PC-3 (cell line): Measurements from ENCODE around the gene SMAD7. TPM values are rescaled to one million over a fixed set of nuclear protein-coding genes. Genes with fewer than 3 reads are reported as not detected.

ENCODE experiments used
- ATAC-seq: fragments of 200-7000 bp; cut with Tn5 transposase; 2 replicates; pipeline ENCODE4 v1.9.1; 2020; ENCODE audit warnings: mild to moderate bottlenecking, moderate library complexity
- BruUV-seq: library from RNA; stranded (reverse); fragments of 400-500 nt; replicated peaks from 2 replicates; lab custom pipeline; 2021; lab: Mats Ljungman, UMichigan
- CTCF ChIA-PET: fragments of 300-600 bp; sonication (Branson Sonifier 250); formaldehyde crosslinking; loops from one replicate; lab custom pipeline; 2022; ENCODE audit warnings: antibody characterized with exemption; lab: Charles Lee
- POLR2A ChIA-PET: fragments of 300-600 bp; sonication (Branson Sonifier 250); formaldehyde crosslinking; loops from one replicate; lab custom pipeline; 2022; ENCODE audit warnings: antibody characterized with exemption; ENCODE audit not compliant: unreplicated experiment; lab: Charles Lee
- DNase-seq: peaks from one replicate; pipeline ENCODE4 v3.0.0-alpha.2; 2015
- H2AFZ ChIP-seq: fragments of 300-600 bp; sonication (generic); 2 replicates; pipeline ENCODE4 v1.6.0; 2016; ENCODE audit warnings: antibody characterized with exemption, low read length
- H3F3A ChIP-seq: fragments of 300-600 bp; sonication (generic); one replicate; pipeline ENCODE4 v1.6.0; 2017; ENCODE audit warnings: antibody characterized with exemption, low read length, control low read depth, mild to moderate bottlenecking; ENCODE audit not compliant: unreplicated experiment
- H3K27ac ChIP-seq: fragments of 300-600 bp; sonication (generic); 2 replicates; pipeline ENCODE4 v1.5.1; 2016; ENCODE audit warnings: mild to moderate bottlenecking, low read length
- H3K27me3 ChIP-seq: fragments of 300-600 bp; sonication (generic); 2 replicates; pipeline ENCODE4 v1.6.1; 2016; ENCODE audit warnings: low read length, mixed read lengths
- H3K36me3 ChIP-seq: fragments of 300-600 bp; sonication (generic); 2 replicates; pipeline ENCODE4 v1.6.1; 2016; ENCODE audit warnings: low read depth, mixed run types, low read length, mixed read lengths
- H3K4me1 ChIP-seq: fragments of 300-600 bp; sonication (generic); 2 replicates; pipeline ENCODE4 v1.5.1; 2016; ENCODE audit warnings: low read length; ENCODE audit not compliant: insufficient read depth
- H3K4me2 ChIP-seq: fragments of 300-600 bp; sonication (generic); 2 replicates; pipeline ENCODE4 v1.6.0; 2016; ENCODE audit warnings: low read length
- H3K4me3 ChIP-seq: fragments of 300-600 bp; sonication (generic); 2 replicates; pipeline ENCODE4 v1.5.1; 2016; ENCODE audit warnings: mild to moderate bottlenecking, low read length, mixed read lengths
- H3K79me2 ChIP-seq: fragments of 300-600 bp; sonication (generic); 2 replicates; pipeline ENCODE4 v1.6.1; 2017; ENCODE audit warnings: low read length, mixed read lengths
- H3K9ac ChIP-seq: fragments of 300-600 bp; sonication (generic); 2 replicates; pipeline ENCODE4 v1.6.0; 2016; ENCODE audit warnings: mild to moderate bottlenecking, low read length
- H3K9me2 ChIP-seq: fragments of 300-600 bp; sonication (generic); replicated peaks from 2 replicates; pipeline ENCODE4 v1.6.1; 2016; ENCODE audit warnings: mixed run types, low read length, mixed read lengths
- H3K9me3 ChIP-seq: fragments of 300-600 bp; sonication (generic); 2 replicates; pipeline ENCODE4 v1.6.1; 2016; ENCODE audit warnings: low read length, mixed read lengths
- H4K20me1 ChIP-seq: fragments of 300-600 bp; sonication (generic); 2 replicates; pipeline ENCODE4 v1.6.1; 2016; ENCODE audit warnings: low read length, mixed read lengths
- CTCF ChIP-seq: fragments of 300-600 bp; sonication (generic); conservative IDR thresholded peaks from 2 replicates; pipeline ENCODE4 v1.5.1; 2017; ENCODE audit warnings: antibody characterized with exemption, low read depth, mild to moderate bottlenecking, low read length
- EZH2 ChIP-seq: fragments of 300-600 bp; sonication (generic); IDR thresholded peaks from one replicate; pipeline ENCODE4 v1.6.1; 2017; ENCODE audit warnings: antibody characterized with exemption, mild to moderate bottlenecking, low read length; ENCODE audit not compliant: unreplicated experiment
- EZH2phosphoT487 ChIP-seq: fragments of 300-600 bp; sonication (generic); IDR thresholded peaks from 2 replicates; pipeline ENCODE4 v1.6.1; 2018; ENCODE audit warnings: mild to moderate bottlenecking, antibody characterized with exemption, low read length, borderline replicate concordance
- intact Hi-C: fragments of 100-400 bp; cut with micrococcal nuclease; formaldehyde crosslinking; loops from 2 replicates; pipeline ENCODE4 v1.9.0; 2023
- total RNA-seq: library from RNA; depleted of rRNA; stranded (reverse); fragments of >200 nt; gene quantifications from 2 replicates; pipeline ENCODE4 v1.2.3, GENCODE V29; 2014

Gene SMAD7
- total RNA-seq, 1 experiment from 2014 or later: 9.4 TPM

DNA sequence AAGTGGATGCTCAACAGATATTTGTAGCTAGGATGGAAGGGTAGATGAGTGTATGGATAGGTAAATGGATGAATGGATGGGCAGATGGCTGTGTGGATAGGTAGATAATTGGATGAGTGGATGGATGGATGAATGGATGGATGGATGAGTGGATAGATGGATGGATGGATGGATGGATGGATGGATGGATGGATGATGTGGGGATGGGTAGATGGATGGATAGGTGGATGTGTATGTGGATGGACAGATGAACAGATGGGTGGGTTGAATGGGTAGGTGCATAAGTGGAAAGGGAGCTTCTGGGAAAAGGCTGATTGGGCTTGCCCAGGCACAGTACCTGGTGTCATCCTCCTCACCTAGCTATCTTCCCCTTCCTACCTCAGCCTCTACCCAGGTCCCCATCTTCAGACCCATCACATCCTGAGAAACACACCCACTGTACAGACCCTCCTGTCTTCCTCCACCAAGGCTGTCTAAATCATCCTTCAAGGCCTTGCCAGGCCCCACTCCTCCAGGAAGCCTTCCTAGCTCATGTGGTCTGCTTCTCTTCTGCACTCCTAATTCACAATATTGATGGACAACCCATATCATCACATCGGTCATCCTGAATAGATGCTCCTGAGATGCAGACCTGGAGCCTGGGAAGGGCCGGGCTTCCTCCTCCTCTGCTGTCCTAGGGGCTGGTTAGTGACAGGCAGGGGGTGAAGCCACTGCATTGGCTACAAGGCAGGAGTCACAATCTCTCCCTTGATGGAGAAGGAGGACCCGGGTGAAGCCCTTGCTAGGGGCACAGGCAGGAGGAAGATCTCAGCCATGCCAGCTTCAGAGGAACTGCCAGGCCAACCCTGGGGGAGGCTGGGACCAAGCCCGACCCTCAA lies 49.4 kb downstream of the SMAD7 start:
- no TSS peak for BruUV-seq
- intact Hi-C loops: no loop called here

DNA sequence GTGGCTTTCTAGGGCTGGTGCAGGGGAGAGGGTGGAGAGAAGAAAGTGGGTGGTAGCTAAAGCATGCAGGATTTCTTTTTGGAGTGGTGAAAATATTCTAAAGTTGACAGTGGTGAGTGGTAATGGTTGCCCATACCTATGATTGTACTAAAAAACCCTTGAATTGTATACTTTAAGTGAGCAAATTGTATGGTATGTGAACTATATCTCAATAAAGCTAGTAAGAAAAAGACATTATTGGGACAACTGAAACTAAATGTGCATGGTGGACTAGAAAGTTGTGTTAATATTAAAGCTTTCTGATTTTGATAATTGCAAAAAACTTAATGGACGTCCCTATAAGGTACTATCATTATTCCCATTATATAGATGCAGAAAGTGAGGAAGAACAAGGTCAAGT lies 50.3 kb downstream of the SMAD7 start:
- Histone ChIP-seq H3K27ac (no peak overlapping the region), H3K4me3 (no peak overlapping the region), H3K9me2 (no peaks in the 10 kb centered on the region), H3K9me3 (no peaks in the 10 kb centered on the region), H3K36me3 (no peaks in the 10 kb centered on the region), H3K27me3 (no peaks in the 10 kb centered on the region), H4K20me1 (no peaks in the 10 kb centered on the region), H3F3A (no peaks in the 10 kb centered on the region), H3K4me2 (no peak overlapping the region), H3K9ac (no peak overlapping the region), H3K4me1 (peaks cover 21% of the 10 kb centered on the region), H2AFZ (no peak overlapping the region), H3K79me2 (no peaks in the 10 kb centered on the region)
- no peak for DNase-seq
- CTCF ChIA-PET: no interaction called here
- ATAC-seq: no peak
- POLR2A ChIA-PET: no interaction called here
- no TSS peak for BruUV-seq
- TF ChIP-seq CTCF: no peak
- TF ChIP-seq EZH2phosphoT487: no peak
- no peak for TF ChIP-seq EZH2
- intact Hi-C loops: no loop called here

More for the DNA sequence above, 49.4 kb downstream of the SMAD7 start:
- Histone ChIP-seq H3K79me2 (no peaks in the 10 kb centered on the region), H3K4me2 (peak overlapping the region; percentile 46), H3K36me3 (no peaks in the 10 kb centered on the region), H3K27ac (no peak overlapping the region), H3K27me3 (no peaks in the 10 kb centered on the region), H3K4me3 (no peak overlapping the region), H3K9me3 (no peaks in the 10 kb centered on the region), H3K9ac (no peak overlapping the region), H2AFZ (no peak overlapping the region), H4K20me1 (no peaks in the 10 kb centered on the region), H3F3A (no peaks in the 10 kb centered on the region), H3K9me2 (no peaks in the 10 kb centered on the region), H3K4me1 (peaks cover 21% of the 10 kb centered on the region)
- no peak for ATAC-seq
- ChIA-PET CTCF (interaction anchor here (0.6 kb wide), 1 partner anchor 21 kb away, joined by 3 read pairs; no protein-coding TSS in a partner anchor), POLR2A (no interaction called here)
- TF ChIP-seq EZH2phosphoT487 (no peak), EZH2 (no peak), CTCF (no peak)
- DNase-seq: no peak
